GM12874 (cell line): ENCODE results near the gene POLR2C.

Experiments used
- CTCF ChIP-seq: IDR thresholded peaks from 2 replicates; pipeline ENCODE4 v1.5.1; 2011; ENCODE audit warnings: low read depth, mild to moderate bottlenecking, control low read depth, low read length, moderate library complexity; ENCODE audit not compliant: insufficient read depth

Gene POLR2C

GRCh38 chr16:57482845-57483545, 20.5 kb downstream of the POLR2C start:
- no peak for TF ChIP-seq CTCF

- no peak for TF ChIP-seq CTCF
Measured at GRCh38 chr16:57483725-57484514, 21.4 kb downstream of the POLR2C start.

GRCh38 chr16:57484515-57485005, 22.1 kb downstream of the POLR2C start:
- no peak for TF ChIP-seq CTCF

GRCh38 chr16:57485091-57485915, 22.8 kb downstream of the POLR2C start:
- no peak for TF ChIP-seq CTCF

GRCh38 chr16:57485916-57486857, 23.7 kb downstream of the POLR2C start, which contains the start of gene DOK4:
Gene DOK4 (minus strand): TSS chr16:57486493. CDS start chr16:57479507, 6,986 bp downstream.
- no peak for TF ChIP-seq CTCF

GRCh38 chr16:57486858-57487834, 24.7 kb downstream of the POLR2C start:
- TF ChIP-seq CTCF: no peak
